Osteocyte (in vitro differentiated cells): ENCODE results near the gene CCDC102B. TPM values are rescaled to one million over a fixed set of nuclear protein-coding genes. Genes with fewer than 3 reads are reported as not detected.
"Not testable (repeated sequence)": the region's sequence is repeated elsewhere in the genome, so short reads cannot be mapped to it uniquely, and the experiment has no call there.

ENCODE experiments used
- DNase-seq: peaks from one replicate; pipeline ENCODE4 v3.0.0; 2021; ENCODE audit warnings: mixed read lengths; ENCODE audit not compliant: unreplicated experiment; ENCODE audit errors: extremely low spot score
- H3K27ac Mint-ChIP-seq: one replicate; pipeline ENCODE4 v1.8.0; 2021; ENCODE audit warnings: mild to moderate bottlenecking, mixed read lengths; ENCODE audit not compliant: unreplicated experiment
- H3K27me3 Mint-ChIP-seq: one replicate; pipeline ENCODE4 v1.8.0; 2021; ENCODE audit warnings: mixed read lengths; ENCODE audit not compliant: unreplicated experiment
- H3K36me3 Mint-ChIP-seq: one replicate; pipeline ENCODE4 v1.8.0; 2021; ENCODE audit warnings: mixed read lengths; ENCODE audit not compliant: unreplicated experiment
- H3K4me1 Mint-ChIP-seq: one replicate; pipeline ENCODE4 v1.8.0; 2021; ENCODE audit warnings: mixed read lengths; ENCODE audit not compliant: unreplicated experiment
- H3K4me3 Mint-ChIP-seq: one replicate; pipeline ENCODE4 v1.8.0; 2021; ENCODE audit warnings: mild to moderate bottlenecking, moderate library complexity, mixed read lengths; ENCODE audit not compliant: unreplicated experiment
- H3K9me3 Mint-ChIP-seq: one replicate; pipeline ENCODE4 v1.8.0; 2021; ENCODE audit warnings: mixed read lengths; ENCODE audit not compliant: unreplicated experiment
- CTCF ChIP-seq: fragments of 200-600 bp; sonication (generic); IDR thresholded peaks from 2 replicates; pipeline ENCODE4 v1.5.0; 2021; ENCODE audit warnings: antibody characterized with exemption, mild to moderate bottlenecking, moderate library complexity
- total RNA-seq: library from RNA; stranded (reverse); gene quantifications from 2 replicates; pipeline ENCODE4 v1.2.1, GENCODE V29; 2021

CCDC102B gene
- total RNA-seq, 1 donor from 2014 or later: 18.9 TPM

- no peaks in the 10 kb centered on the region for H3K27me3 Mint-ChIP-seq
- H3K4me1 Mint-ChIP-seq: no peaks in the 10 kb centered on the region
- TF ChIP-seq CTCF: no peak
- DNase-seq: no peak
- no peak overlapping the region for H3K27ac Mint-ChIP-seq
- H3K9me3 Mint-ChIP-seq: no peaks in the 10 kb centered on the region
- no peaks in the 10 kb centered on the region for H3K36me3 Mint-ChIP-seq
- no peak overlapping the region for H3K4me3 Mint-ChIP-seq
Measured at GRCh38 chr18:68942230-68942629, 144.3 kb downstream of the CCDC102B start.

GRCh38 chr18:68943861-68944260, 146.0 kb downstream of the CCDC102B start:
- not testable (repeated sequence) for H3K36me3 Mint-ChIP-seq, H3K4me1 Mint-ChIP-seq, DNase-seq, H3K27ac Mint-ChIP-seq, H3K27me3 Mint-ChIP-seq, H3K9me3 Mint-ChIP-seq, H3K4me3 Mint-ChIP-seq

GRCh38 chr18:68944330-68944729, 146.4 kb downstream of the CCDC102B start:
- DNase-seq: no peak
- Mint-ChIP-seq H3K27ac (no peak overlapping the region), H3K36me3 (no peaks in the 10 kb centered on the region), H3K27me3 (no peaks in the 10 kb centered on the region), H3K9me3 (no peaks in the 10 kb centered on the region), H3K4me1 (no peaks in the 10 kb centered on the region), H3K4me3 (no peak overlapping the region)
- TF ChIP-seq CTCF: no peak

- Mint-ChIP-seq H3K4me3 (no peak overlapping the region), H3K9me3 (no peaks in the 10 kb centered on the region), H3K36me3 (no peaks in the 10 kb centered on the region), H3K27ac (no peak overlapping the region), H3K4me1 (no peaks in the 10 kb centered on the region), H3K27me3 (no peaks in the 10 kb centered on the region)
- TF ChIP-seq CTCF: no peak
- DNase-seq: no peak
Measured at GRCh38 chr18:68944826-68945225, 146.9 kb downstream of the CCDC102B start.

GRCh38 chr18:68948622-68949021, 150.7 kb downstream of the CCDC102B start:
- no peak for DNase-seq
- Mint-ChIP-seq H3K27ac (no peak overlapping the region), H3K36me3 (no peaks in the 10 kb centered on the region), H3K4me1 (no peaks in the 10 kb centered on the region), H3K4me3 (no peak overlapping the region), H3K9me3 (no peaks in the 10 kb centered on the region), H3K27me3 (no peaks in the 10 kb centered on the region)
- TF ChIP-seq CTCF: no peak

- no peaks in the 10 kb centered on the region for H3K4me1 Mint-ChIP-seq
- no peak overlapping the region for H3K27ac Mint-ChIP-seq
- H3K4me3 Mint-ChIP-seq: no peak overlapping the region
- no peak for DNase-seq
- H3K36me3 Mint-ChIP-seq: no peaks in the 10 kb centered on the region
- TF ChIP-seq CTCF: no peak
- H3K27me3 Mint-ChIP-seq: no peaks in the 10 kb centered on the region
- H3K9me3 Mint-ChIP-seq: no peaks in the 10 kb centered on the region
Measured at GRCh38 chr18:68954738-68955137, 156.9 kb downstream of the CCDC102B start.
